Measurements from ENCODE around the gene DLGAP4.

The DLGAP4 gene

DNA sequence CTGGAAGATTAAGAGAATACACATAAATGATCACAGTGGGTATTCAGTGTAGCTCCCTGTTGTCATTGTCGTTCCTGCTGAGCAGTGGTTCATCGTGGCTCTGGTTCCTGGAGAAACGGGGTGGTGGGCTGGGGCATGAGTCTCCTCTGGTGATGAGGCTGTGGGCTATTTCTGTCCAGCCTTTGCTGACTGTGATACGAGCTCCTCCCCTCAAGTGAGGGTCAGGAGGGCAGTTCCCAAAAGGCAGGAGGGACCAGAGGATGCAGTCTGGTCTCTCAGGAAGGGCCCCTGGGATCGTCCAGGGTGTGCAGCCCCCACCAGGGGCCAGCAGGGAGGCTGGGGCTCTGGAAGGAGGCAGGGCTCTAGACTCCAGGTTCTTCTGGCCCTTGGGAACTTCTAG is 31.1 kb upstream of the DLGAP4 start:
- DNase-seq (ENCODE audit: low read depth, low spot score) = no peak

DNA sequence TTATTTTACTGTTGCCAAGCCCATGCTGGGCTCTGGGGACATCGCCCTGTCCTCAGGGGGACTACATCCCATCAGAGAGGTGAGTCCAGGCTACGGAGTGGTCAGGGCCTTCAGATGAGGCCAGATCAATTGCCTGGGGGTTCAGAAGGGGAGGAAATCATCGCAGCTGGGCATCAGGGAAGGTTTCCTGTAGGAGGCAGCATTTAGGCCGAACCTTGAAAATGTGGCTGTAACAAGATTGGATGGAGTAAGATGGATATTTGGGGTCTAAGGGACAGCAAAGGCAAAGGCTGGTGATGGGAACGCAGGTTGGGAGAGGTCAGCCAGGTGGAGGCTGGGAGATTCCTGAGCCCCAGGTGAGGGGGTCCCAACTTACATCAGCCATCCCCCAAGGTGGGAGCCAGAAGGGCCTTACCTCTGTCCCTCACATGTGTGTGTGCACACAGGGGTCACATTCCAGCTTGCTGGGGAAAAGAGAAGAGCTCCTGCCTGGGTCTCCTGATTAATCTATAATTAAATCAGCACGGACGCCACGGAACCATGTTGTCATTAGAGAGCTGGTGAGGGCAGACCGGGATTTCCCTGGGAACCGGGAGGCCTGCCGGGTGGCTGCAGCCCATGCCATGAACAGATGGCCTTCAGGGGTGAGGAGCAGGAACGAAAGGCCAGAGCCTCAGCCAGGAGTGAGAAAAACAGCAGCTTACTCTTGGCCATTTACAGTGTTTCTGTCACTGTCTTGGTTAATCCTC is 30.5 kb upstream of the DLGAP4 start:
- no peak for DNase-seq (ENCODE audit: low read depth, low spot score)

DNA sequence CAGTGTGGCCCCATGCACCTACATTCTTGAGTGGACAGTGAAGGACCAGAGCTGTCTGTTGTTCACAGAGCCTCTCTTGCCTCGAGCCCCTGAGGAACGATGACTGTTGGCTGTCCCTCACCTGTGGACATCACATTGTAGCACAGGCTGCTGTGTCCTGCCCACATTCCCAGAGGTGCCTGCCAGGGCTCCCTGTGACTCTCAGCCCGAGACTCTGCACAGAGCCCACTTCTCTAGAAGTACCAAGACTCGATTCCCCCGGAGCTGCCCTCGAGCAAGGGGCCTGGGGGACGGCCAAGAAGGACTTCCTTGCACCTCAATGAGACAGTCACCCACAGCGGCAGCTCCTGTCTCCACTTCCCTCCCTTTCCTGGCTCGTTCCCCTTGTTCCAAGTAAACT is 28.6 kb upstream of the DLGAP4 start:
- DNase-seq (ENCODE audit: low read depth, low spot score) = no peak

DNA sequence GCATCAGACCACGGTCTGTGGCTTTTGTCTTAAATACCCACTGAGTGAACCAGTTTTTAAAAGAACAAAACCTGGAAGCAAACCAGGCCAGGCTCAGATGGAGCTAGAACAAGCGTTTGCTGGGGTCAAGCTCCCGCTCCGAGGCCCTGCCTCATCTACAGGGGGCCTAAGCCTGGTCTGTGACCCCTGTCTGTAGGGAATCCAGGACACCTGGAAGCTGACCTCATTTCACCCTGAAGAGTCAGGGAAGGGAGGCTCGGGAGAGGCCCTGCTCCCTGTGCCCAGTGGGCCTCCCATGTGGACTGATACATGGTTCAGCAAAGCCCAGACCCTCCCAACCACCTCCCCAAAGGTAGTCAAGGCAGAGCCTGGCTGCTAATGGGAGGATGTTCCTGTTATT is 26.8 kb upstream of the DLGAP4 start:
- DNase-seq (ENCODE audit: low read depth, low spot score) = no peak

DNA sequence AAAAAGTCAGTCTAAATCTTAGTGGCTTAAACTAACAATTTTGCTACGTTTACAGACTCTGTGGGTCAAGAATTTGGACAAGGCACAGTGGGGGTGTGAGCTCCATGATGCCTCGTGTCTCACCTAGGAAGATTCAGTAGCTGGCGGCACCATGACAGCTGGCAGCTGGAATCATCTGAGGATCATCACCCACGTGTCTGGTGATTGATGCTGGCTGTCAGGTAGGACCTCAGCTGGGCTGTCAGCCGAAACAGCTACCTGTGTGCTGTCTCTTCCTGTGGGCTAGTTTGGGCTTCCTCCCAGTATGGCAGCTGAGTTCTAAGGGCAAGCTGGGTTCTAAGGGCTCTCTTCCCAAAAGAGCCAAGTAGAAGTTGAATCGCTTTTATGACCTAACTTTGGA is 26.4 kb upstream of the DLGAP4 start:
- DNase-seq (ENCODE audit: low read depth, low spot score) = no peak

DNA sequence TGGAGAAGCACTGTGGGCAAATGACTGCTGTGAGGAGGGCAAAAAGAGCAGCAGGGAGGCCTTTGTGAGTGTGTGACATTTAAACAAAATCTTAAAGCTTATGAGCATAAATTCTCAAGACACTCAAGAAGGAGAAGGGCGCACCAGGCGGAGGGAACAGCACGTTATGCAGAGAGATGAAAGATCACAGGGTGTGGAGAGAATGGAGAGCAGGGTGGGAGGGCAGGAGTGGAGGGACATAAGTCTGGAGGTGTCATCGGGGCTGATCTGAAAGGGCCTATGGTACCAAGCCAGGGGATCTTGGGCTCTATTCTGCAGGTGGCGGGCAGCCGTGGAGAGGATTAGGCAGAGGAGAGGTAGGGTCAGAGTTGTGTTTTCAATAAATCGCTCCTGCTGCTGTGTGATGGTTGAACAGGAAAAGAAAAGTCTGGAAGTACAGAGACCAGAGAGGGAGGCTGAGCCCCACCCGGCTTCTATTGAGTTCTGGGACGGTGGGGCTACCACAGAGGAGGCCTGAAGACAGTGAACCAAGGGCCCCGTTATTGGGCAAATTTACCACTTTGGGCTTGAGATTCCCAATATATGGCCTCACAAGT is 24.3 kb upstream of the DLGAP4 start:
- DNase-seq (ENCODE audit: low read depth, low spot score) = no peak

DNA sequence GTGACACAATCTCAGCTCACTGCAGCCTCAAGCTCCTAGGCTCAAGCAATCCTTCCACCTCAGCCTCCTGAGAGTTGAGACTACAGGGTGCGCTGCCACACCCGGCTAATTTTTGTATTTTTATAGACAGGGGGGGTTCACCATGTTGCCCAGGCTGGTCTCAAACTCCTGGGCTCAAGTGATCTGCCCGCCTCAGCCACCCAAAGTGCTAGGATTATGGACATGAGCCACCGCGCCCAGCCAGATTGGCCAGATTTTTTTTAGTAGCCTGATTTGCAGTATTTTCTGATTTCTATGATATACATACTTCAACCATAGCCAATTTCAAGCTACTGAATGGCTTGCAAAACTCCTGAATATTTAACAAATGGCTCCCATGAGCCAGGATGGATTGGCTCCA is 21.4 kb upstream of the DLGAP4 start:
- no peak for DNase-seq (ENCODE audit: low read depth, low spot score)

DNA sequence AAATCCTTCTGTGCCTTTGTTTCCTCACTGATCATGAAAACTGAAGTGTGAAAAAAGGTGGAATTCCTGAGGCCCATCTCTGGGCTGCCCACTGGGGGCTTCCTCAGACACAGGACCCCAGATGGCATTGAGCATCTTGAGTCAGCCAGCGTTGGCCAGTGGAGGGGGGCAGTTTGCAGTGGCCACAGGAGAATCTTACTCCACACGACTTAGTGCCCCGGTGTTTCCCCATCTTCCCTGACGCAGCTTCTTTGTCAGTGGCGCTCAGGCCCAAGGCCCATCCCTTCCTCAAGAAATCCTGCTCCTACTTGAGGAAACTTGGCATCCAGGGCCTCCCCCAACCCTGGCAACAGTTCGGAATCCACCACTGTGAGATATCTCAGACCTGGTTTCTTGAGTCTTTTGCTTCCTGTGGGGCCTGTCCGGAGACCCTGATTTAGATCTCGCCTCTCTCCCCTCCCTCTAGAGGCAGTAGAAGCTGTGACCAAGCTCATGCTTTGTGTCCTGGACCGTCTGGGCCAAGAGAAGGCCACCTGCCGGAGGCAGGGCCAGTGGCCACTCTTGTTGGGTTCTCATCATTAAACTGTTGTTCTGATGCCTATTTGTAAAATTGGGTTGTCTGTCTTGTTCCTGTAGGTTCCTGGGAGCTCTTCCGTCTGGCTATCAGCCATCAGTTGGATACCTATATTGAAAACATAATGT is 20.2 kb upstream of the DLGAP4 start:
- no peak for DNase-seq (ENCODE audit: low read depth, low spot score)

DNA sequence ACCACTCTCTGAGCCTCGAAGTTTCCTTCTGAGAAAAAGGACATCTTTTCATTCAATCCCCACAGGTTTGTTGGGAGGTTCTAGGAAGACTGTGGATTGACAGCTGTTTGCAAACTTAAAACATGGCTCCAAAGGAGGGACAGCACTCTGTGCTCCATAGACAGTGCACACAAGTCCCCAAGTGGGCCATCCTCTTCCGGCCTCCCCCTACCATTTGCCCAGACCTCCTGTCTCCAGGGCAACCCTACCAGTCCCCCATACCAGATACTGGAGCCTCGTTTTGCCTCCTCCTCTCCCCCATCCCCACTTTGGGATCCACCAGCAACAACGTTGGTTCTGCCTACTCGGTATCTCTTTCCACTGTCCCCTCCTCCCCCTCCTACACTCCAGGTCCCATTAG is 8.5 kb upstream of the DLGAP4 start:
- DNase-seq (ENCODE audit: low read depth, low spot score) = no peak

DNA sequence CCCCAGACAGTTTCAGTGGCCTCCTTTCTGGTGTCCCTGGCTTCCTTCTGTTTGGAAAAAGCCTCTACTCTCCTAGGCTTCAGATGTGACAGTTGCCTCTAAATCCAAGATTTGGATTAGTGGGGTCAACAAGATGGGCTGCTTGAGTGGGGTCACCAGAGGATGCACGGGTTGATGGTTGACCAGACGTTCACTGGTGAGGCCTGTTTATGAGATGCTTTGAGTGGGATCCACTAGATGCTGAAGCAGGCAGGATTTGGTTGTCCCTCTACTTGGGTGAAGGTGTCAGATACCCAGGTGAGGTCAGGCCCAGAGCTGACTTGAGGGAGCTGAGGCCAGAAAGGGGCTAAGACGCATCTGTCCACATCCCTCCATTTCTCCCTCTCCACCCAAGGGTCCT is 8.1 kb upstream of the DLGAP4 start:
- no peak for DNase-seq (ENCODE audit: low read depth, low spot score)

DNA sequence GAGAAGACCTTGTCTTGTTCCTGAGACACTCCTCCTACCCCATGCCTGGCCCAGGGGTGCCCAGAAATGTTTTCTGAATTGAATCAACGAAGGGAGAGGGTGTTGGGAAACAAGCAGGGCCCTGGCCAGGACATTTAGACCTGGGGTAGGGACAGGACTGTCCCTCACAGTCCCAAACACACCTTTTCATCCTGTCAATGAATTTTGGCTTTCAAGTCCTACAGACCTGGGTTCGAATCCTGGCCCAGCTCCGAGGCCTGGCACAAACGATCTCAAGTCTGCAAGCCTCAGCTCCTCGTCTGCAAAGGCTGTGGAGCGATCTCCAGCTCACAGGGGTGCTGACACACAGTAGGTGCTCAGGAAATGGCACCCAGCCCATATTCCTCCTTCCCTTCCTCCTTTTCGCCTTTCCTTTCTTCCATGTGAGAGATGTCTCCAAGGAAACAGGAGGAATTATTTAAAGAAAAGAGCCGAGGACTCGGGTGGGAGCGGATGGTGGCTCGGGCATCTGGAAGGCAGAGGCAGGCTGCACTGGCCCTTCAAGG is 7.3 kb upstream of the DLGAP4 start:
- no peak for DNase-seq (ENCODE audit: low read depth, low spot score)

DNA sequence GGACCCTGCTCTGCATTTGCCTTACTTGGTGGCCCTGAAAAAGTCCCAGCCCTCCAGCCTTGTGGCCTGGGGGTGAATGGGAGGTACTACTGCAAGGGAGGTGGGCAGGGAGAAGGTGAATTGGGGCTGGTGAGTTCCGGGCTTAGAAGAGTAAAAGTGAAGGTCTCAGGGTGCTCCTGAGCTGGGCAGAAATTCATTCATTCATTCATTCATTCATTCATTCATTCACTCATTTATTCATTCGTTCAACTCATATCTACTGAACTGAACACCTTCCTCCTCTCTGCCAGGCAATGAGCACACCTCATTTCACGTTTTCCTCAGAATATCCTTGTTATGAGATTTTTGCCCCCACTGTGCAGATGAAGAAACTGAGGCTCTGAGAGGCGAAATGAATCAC is 6.7 kb upstream of the DLGAP4 start:
- DNase-seq (ENCODE audit: low read depth, low spot score) = no peak

DNA sequence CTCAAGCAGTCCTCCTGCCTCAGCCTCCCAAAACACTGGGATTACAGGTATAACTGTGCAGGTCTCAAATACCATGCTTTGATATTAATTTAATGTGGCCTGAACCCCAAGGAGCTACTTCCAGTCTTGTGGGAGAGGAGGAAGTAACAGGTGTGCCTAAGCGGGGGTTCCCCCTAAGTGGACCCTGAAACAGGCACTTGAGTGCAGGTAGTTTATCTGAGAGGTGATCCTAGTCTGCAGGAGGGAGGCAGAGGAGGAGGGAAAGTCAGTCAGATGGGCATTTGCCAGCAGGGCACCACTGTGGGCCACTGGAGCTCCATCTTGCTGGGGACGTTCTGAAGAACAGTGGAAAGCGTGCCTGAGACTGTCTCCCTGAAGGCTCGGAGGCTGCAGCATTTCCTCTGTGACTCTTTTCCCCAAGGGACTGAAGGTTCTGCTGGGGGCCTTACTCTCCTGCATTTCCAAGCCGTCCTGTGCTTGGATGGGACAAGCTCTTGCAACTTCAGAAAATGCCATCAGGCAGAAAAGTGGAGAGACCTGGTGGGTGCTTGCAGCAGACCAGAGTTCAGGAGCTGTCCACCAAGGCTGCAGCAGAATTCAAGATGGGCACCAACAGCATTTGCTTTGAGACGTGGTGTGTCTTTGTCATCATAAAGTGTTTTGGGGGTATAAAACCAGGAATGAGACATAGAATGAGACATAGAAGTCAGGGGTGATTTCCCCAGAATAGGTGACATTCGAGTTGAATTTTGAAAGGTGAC is 4.6 kb upstream of the DLGAP4 start:
- DNase-seq (ENCODE audit: low read depth, low spot score) = no peak

DNA sequence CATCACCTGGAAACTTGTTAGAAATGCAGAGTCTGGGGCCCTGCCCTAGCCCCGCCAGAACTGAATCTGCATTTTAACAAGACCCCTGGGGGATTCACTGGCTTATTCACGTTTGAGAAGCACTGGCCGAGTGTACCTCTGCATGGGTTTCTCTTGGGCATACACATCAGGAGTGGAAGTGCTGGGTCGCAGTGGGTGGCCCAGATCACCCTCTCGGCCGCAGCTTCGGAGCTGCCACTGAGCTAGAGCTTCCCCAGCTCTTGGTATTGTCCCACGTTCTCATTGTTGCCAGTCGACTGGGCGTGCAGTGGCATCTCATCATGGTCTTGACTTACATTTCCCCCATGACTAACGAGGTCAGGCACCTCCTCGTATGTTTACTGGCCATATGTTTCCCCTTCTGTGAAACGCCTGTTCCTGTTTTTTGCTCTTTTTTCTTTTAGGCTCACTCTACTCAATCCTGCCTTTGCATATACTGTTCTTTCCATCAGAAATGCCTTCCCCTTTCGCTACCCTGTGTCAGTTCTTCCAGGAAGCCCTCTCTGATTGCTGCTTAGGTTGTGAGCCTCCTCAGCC is 3.0 kb upstream of the DLGAP4 start:
- DNase-seq (ENCODE audit: low read depth, low spot score) = no peak

DNA sequence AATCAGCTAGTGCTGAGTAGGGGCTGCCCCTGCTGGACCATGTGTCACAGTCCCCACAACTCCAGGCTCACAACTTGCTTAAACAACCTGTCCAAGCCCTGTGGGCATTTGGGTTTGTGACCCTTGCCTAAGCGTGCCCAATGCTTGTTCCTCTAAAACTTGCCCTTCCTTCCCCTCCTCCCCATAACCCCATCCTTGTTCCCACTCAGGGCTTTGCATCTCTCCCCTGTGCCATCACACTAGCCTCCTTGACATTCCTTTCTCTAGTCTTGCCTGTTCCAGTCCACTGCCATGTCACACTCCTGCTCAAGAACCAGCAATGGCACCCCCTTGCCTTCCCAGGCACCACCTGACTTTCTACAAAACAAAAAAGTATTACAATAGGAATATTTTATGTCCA is 2.3 kb upstream of the DLGAP4 start:
- no peak for DNase-seq (ENCODE audit: low read depth, low spot score)

DNA sequence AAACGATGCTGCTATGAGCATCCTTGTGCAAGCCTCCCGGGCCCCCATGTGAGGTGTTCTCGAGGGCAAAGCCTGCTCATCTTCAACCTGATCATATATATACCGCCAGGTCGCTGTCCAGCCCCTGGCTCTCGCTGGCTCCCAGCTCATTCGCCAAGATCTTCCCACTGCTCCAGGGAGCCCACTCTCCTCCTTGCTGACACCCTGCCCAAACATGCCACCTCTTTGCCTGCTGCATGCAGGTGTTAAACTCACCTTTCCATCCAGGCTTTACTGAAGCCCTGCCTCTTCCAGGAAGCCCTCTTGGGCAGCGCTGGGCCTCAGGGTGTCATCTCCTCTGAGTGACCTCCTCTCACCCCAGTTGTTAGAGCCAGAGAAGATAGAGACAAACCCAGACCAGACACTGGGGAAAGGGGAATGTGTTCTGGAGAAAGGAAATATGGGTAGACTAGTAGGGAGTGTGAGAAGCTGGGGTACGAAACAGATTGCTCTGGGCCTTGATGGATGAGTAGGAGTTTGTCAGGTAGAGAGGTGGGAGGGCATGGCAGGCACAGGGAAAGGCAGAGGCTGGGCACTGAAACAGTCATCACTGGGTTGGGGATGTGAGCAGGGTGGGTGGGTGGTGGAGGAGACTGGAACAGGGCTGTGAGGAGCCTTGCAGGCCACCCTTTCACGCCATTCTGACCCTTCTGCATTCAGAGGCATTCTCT is 1.2 kb upstream of the DLGAP4 start:
- DNase-seq (ENCODE audit: low read depth, low spot score) = no peak

DNA sequence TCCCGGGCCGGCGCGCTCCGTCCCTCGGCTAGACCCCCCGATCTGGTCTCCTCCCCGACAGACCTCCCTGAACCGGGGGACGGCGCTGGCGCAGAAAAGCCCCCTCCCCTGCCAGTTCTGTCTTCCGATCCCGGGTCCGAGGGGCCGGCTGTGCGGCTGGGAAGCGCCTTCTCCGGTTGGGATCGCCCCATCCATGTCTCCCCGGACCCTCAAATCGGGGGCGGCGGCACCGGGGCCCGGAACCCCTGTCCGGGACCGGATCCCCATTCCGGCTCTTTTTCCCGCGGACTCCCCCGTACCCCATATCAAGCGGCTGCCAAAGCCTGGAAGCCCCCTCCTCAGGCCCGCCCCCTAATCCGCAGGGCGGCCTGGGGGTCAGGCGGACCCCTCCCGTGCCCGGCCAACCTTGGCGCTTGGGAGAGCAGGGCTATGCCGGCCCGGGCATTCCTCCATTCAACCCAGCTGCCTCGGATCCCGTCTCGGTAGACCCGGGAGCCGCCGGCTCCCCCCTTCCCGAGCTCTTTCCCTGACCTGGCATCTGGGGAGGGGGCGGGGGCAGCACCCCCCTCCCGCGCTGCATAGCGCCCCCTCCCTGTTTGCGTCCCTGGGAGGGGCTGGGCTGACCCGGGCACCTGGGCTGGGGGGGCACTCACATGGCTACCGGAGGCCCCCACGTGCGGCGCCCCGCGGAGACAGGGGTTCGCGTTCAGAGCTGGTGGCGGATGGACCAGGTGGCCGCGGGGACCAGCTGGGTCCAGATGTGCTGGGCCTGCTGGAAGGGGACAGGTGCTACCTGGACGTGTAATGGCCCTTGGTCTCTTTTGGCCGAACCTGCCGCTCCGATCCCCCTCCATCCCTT is 643 bp downstream of the DLGAP4 start:
- DNase-seq (ENCODE audit: low read depth, low spot score) = no peak

DNA sequence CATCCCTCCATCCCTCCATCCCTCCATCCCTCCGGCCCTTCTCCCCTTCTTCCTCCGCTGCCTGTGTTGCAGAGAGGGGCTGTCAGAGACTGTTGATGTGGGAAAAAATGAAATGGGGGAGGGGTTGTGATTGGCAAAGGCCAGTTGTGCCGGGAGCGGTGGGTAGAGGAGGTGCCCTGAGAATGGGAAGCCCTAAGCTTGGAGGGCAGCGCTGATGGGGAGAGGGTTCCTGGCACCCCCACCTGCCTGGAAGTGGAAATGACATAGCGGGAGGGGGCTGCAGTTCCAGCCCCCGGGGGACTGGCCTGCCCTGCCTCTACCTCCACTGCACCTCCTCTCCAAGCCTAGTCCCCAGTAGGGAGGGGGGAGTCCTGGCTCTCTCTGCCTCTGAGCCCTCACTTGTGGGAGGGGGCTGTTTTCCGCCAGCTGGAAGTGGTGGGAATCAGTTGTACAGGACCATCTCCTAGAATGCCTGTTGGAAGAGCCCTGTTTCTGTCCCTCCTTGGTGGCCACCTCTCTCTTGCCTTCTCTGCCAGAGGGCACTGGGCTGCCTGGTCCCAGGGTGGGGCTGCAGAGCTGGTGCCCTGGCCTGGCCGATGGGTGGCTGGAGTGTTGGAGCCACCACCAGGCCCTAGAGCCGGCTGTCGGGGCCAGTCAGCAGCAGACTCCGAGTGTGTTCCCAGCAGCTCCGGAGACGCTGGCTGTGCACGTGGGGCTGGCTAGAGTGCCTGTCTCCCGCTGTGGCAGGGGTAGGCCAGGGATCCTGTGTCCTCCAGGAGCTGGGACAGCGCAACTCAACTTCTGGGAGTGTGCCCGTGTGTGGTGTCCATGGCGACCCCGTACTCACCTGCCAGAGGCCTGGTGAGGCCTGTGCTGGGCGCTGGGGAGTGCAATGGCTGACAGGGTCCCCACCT is 1.5 kb downstream of the DLGAP4 start:
- no peak for DNase-seq (ENCODE audit: low read depth, low spot score)

DNA sequence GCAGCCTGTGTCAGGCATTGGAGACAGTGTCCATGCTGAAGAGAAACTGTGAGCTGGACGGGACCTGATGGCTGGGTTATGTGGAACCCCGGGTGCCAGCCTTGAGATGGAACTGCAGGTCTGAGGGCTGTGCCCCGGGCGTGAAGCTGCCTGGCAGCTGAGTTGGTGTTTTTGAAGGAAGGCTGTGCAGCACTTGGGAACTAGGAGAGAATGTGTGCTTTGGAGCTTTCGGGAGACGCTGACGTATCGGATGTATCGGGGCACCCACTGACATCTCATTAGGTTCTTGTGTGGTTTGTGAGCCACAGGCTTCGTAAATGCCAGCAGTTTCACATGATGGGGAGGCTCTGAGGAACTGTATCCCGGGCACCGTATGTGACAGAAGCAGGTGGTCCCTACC is 2.2 kb downstream of the DLGAP4 start:
- DNase-seq (ENCODE audit: low read depth, low spot score) = no peak
